Endothelial cell of umbilical vein (primary cell): Measurements from ENCODE around the gene AQP1. TPM values are rescaled to one million over a fixed set of nuclear protein-coding genes. Genes with fewer than 3 reads are reported as not detected.

Experiments
- BruUV-seq: library from RNA; stranded (reverse); fragments of 400-500 nt; replicated peaks from 2 replicates; lab custom pipeline; 2021; lab: Mats Ljungman, UMichigan
- CTCF ChIA-PET: fragments of 300-600, 350-600 bp; sonication (Branson Sonifier 250); formaldehyde crosslinking; loops from one replicate; lab custom pipeline; 2021; ENCODE audit warnings: antibody characterized with exemption, inconsistent platforms; lab: Charles Lee
- POLR2A ChIA-PET: fragments of 300-600, 350-600 bp; sonication (Branson Sonifier 250); formaldehyde crosslinking; loops from one replicate; lab custom pipeline; 2021; ENCODE audit warnings: antibody characterized with exemption, inconsistent platforms; lab: Charles Lee
- DNase-seq: peaks from one replicate; pipeline ENCODE4 v3.0.0-alpha.2; 2011; ENCODE audit warnings: low read depth, low spot score
- FAIRE-seq: peaks from 2 replicates; lab custom pipeline; 2011; peaks lifted over from hg19 to GRCh38; lab: Jason Lieb, UNC
- H2AFZ ChIP-seq: 2 replicates; pipeline ENCODE4 v1.6.0; 2012; ENCODE audit warnings: low read depth, low read length, control low read depth, inconsistent platforms
- H3K27ac ChIP-seq: 2 replicates; pipeline ENCODE4 v1.5.1; 2011; ENCODE audit warnings: low read depth, mild to moderate bottlenecking, control low read depth, low read length, moderate library complexity; ENCODE audit not compliant: insufficient read depth
- H3K27me3 ChIP-seq, 2 experiments: 2 replicates each; pipeline versions ENCODE4 v1.6.0 to v1.6.1; 2011; ENCODE audit warnings: low read length in 2 of 2, mixed read lengths in 1 of 2; ENCODE audit not compliant: control insufficient read depth in 2 of 2, insufficient read depth in 2 of 2
- H3K36me3 ChIP-seq, 2 experiments: 2 replicates in 1 of 2; 3 replicates in 1 of 2; pipeline ENCODE4 v1.5.1; 2011; ENCODE audit warnings: low read length in 2 of 2, mild to moderate bottlenecking in 1 of 2, moderate library complexity in 1 of 2; ENCODE audit not compliant: control insufficient read depth in 2 of 2, insufficient read depth in 2 of 2; ENCODE audit errors: extremely low read depth in 1 of 2
- H3K4me1 ChIP-seq: 3 replicates; pipeline ENCODE4 v1.5.1; 2011; ENCODE audit warnings: mild to moderate bottlenecking, low read length; ENCODE audit not compliant: control insufficient read depth, insufficient read depth; ENCODE audit errors: extremely low read depth
- H3K4me2 ChIP-seq: 2 replicates; pipeline ENCODE4 v1.6.1; 2011; ENCODE audit warnings: low read length, control low read depth, mixed read lengths; ENCODE audit not compliant: insufficient read depth
- H3K4me3 ChIP-seq, 3 experiments: fragments of 200-600 bp in 1 of 3; sonication (generic), shearing (Covaris generic) in 1 of 3; replicated peaks in 1 of 3; 2 replicates each; pipeline ENCODE4 v1.5.1; 2011 to 2016; ENCODE audit warnings: control low read depth in 3 of 3, low read length in 3 of 3, mild to moderate bottlenecking in 2 of 3, inconsistent platforms in 1 of 3, low read depth in 1 of 3, moderate library complexity in 1 of 3; ENCODE audit not compliant: insufficient read depth in 1 of 3
- H3K79me2 ChIP-seq: 2 replicates; pipeline ENCODE4 v1.6.0; 2012; ENCODE audit warnings: low read length, inconsistent platforms; ENCODE audit not compliant: control insufficient read depth, insufficient read depth
- H3K9ac ChIP-seq: replicated peaks from 2 replicates; pipeline ENCODE3; 2011; ENCODE audit warnings: low read length, control low read depth; ENCODE audit not compliant: insufficient read depth; ENCODE audit errors: extremely low read depth
- H3K9me1 ChIP-seq: replicated peaks from 3 replicates; pipeline ENCODE4 v1.6.0; 2011; ENCODE audit warnings: mild to moderate bottlenecking, low read length; ENCODE audit not compliant: control insufficient read depth, insufficient read depth; ENCODE audit errors: extremely low read depth
- H3K9me3 ChIP-seq: replicated peaks from 2 replicates; pipeline ENCODE4 v1.5.1; 2012; ENCODE audit warnings: low read length, inconsistent platforms; ENCODE audit not compliant: control insufficient read depth, insufficient read depth
- H4K20me1 ChIP-seq: replicated peaks from 2 replicates; pipeline ENCODE3; 2011; ENCODE audit warnings: mild to moderate bottlenecking, low read length; ENCODE audit not compliant: control insufficient read depth, insufficient read depth; ENCODE audit errors: extremely low read depth
- EZH2 ChIP-seq: IDR thresholded peaks from 2 replicates; pipeline ENCODE4 v1.6.1; 2012; ENCODE audit warnings: borderline replicate concordance, low read depth, mild to moderate bottlenecking, moderate library complexity, low read length, inconsistent platforms; ENCODE audit not compliant: severe bottlenecking
- FOS ChIP-seq: IDR thresholded peaks from 2 replicates; pipeline ENCODE4 v1.6.1; 2011; ENCODE audit warnings: mild to moderate bottlenecking, low read length, moderate library complexity, borderline replicate concordance; ENCODE audit not compliant: insufficient read depth
- GATA2 ChIP-seq: IDR thresholded peaks from 2 replicates; pipeline ENCODE4 v1.7.0; 2011; ENCODE audit warnings: low read depth, mild to moderate bottlenecking, moderate library complexity, mixed read lengths, low read length; ENCODE audit not compliant: insufficient read length, insufficient read depth
- JUN ChIP-seq: IDR thresholded peaks from 2 replicates; pipeline ENCODE4 v1.6.1; 2011; ENCODE audit warnings: borderline replicate concordance, low read depth; ENCODE audit not compliant: insufficient read length, insufficient read depth
- MYC ChIP-seq: IDR thresholded peaks from one replicate; pipeline ENCODE4 v1.6.1; 2011; ENCODE audit warnings: mild to moderate bottlenecking, low read depth, low read length
- POLR2A ChIP-seq: IDR thresholded peaks from 2 replicates; pipeline ENCODE4 v1.6.1; 2012; ENCODE audit warnings: low read depth, mild to moderate bottlenecking, control low read depth, low read length
- POLR2AphosphoS5 ChIP-seq: IDR thresholded peaks from 2 replicates; pipeline ENCODE4 v1.6.1; 2012; ENCODE audit warnings: low read depth, mild to moderate bottlenecking, control low read depth, low read length, moderate library complexity; ENCODE audit not compliant: insufficient read depth
- dilution Hi-C: fragments of 300-500 bp; cut with MboI; formaldehyde crosslinking; loops from one replicate; pipeline ENCODE4 v1.15.0; 2019; ENCODE audit warnings: low sequenced_read_pairs; ENCODE audit not compliant: extremely low pct_ligation_motif_present
- intact Hi-C: fragments of 100-400 bp; cut with micrococcal nuclease; formaldehyde crosslinking; loops from one replicate; pipeline ENCODE4 v1.10.0; 2022
- polyA plus RNA-seq, 4 experiments: library from polyadenylated mRNA; depleted of rRNA in 3 of 4; stranded (reverse) in 3 of 4; unstranded in 1 of 4; fragments of >200 nt; gene quantifications; 2 replicates each; pipeline versions ENCODE4 v1.2.1 to v1.2.3, GENCODE V29; 2011 to 2012; ENCODE audit warnings: missing spikeins in 1 of 4
- total RNA-seq: library from RNA; stranded (reverse); gene quantifications from 2 replicates; pipeline ENCODE4 v1.2.3, GENCODE V29; 2021
- TF ChIP-seq, protein P1 (sequence below), 2 donors: IDR thresholded peaks; 1 replicate in 1 of 2; 2 replicates in 1 of 2; pipeline ENCODE4 v1.5.1; 2011; ENCODE audit warnings: low read length in 2 of 2, mild to moderate bottlenecking in 2 of 2, moderate library complexity in 2 of 2, control low read depth in 1 of 2, inconsistent platforms in 1 of 2, low read depth in 1 of 2; ENCODE audit not compliant: insufficient read depth in 1 of 2; ENCODE audit errors: extremely low read depth in 1 of 2
- TF ChIP-seq, protein P2 (sequence below): IDR thresholded peaks from 2 replicates; pipeline ENCODE4 v1.6.1; 2011; ENCODE audit not compliant: insufficient read depth, insufficient read length

The AQP1 gene
- total and polyA plus RNA-seq, 2 donors (not counting 3 experiments of a cell fraction or from before 2014, with no cell fraction given) = 11.7 to 15.9 TPM

GRCh38 chr7:30927559-30927958 lies 15.9 kb downstream of the AQP1 start:
- Histone ChIP-seq H3K4me3 (no peak overlapping the region), H3K36me3 (peaks cover 0 to 5% of the 10 kb centered on the region in 2 experiments), H3K79me2 (no peaks in the 10 kb centered on the region), H3K9ac (no peak overlapping the region), H3K27ac (no peak overlapping the region), H4K20me1 (no peaks in the 10 kb centered on the region), H3K4me1 (peaks cover under 1% of the 10 kb centered on the region), H2AFZ (no peak overlapping the region), H3K27me3 (no peaks in the 10 kb centered on the region), H3K9me3 (no peaks in the 10 kb centered on the region), H3K9me1 (no peaks in the 10 kb centered on the region), H3K4me2 (no peak overlapping the region)
- BruUV-seq = no TSS peak
- ChIA-PET POLR2A (no interaction called here), CTCF (no interaction called here)
- intact Hi-C loops = no loop called here
- DNase-seq (no peak), FAIRE-seq (no peak)
- dilution Hi-C loops = no loop called here
- no peak for TF ChIP-seq POLR2AphosphoS5

GRCh38 chr7:30928254-30928872 lies 16.7 kb downstream of the AQP1 start:
- dilution Hi-C loops = no loop called here
- Histone ChIP-seq H3K27me3 (no peaks in the 10 kb centered on the region), H3K9ac (no peak overlapping the region), H3K27ac (no peak overlapping the region), H3K36me3 (peaks cover 0 to 5% of the 10 kb centered on the region in 2 experiments), H2AFZ (no peak overlapping the region), H3K79me2 (no peaks in the 10 kb centered on the region), H4K20me1 (no peaks in the 10 kb centered on the region), H3K4me2 (no peak overlapping the region), H3K9me3 (no peaks in the 10 kb centered on the region), H3K4me3 (no peak overlapping the region), H3K9me1 (no peaks in the 10 kb centered on the region), H3K4me1 (no peaks in the 10 kb centered on the region)
- CTCF ChIA-PET = interaction anchor here (3.1 kb wide), 1 partner anchor 11 kb away, joined by 29 read pairs; no protein-coding TSS in a partner anchor
- no peak for TF ChIP-seq FOS
- TF ChIP-seq JUN = no peak
- TF ChIP-seq MYC = no peak
- TF ChIP-seq EZH2 = no peak
- TF ChIP-seq POLR2A = no peak
- TF ChIP-seq, protein P1, sequence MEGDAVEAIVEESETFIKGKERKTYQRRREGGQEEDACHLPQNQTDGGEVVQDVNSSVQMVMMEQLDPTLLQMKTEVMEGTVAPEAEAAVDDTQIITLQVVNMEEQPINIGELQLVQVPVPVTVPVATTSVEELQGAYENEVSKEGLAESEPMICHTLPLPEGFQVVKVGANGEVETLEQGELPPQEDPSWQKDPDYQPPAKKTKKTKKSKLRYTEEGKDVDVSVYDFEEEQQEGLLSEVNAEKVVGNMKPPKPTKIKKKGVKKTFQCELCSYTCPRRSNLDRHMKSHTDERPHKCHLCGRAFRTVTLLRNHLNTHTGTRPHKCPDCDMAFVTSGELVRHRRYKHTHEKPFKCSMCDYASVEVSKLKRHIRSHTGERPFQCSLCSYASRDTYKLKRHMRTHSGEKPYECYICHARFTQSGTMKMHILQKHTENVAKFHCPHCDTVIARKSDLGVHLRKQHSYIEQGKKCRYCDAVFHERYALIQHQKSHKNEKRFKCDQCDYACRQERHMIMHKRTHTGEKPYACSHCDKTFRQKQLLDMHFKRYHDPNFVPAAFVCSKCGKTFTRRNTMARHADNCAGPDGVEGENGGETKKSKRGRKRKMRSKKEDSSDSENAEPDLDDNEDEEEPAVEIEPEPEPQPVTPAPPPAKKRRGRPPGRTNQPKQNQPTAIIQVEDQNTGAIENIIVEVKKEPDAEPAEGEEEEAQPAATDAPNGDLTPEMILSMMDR (IDR thresholded peaks at IDR 0.05; ENCODE audit: extremely low read depth in 1 of 2, insufficient read depth in 1 of 2, low read depth in 1 of 2, low read length in 2 of 2) = no peak
- TF ChIP-seq POLR2AphosphoS5 = no peak
- TF ChIP-seq GATA2 = no peak
- TF ChIP-seq, protein P2, sequence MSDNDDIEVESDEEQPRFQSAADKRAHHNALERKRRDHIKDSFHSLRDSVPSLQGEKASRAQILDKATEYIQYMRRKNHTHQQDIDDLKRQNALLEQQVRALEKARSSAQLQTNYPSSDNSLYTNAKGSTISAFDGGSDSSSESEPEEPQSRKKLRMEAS = no peak
- DNase-seq (no peak), FAIRE-seq (no peak)
- no TSS peak for BruUV-seq
- POLR2A ChIA-PET = no interaction called here
- intact Hi-C loops = no loop called here
